Liver (tissue), 3 donors: Measurements from ENCODE around the gene HOXA7.

Experiments
- CTCF ChIP-seq: fragments of 150-350 bp; IDR thresholded peaks from 2 replicates; pipeline ENCODE4 v1.5.1; 2017; ENCODE audit warnings: improper control_type of control experiment, low read depth, low read length; ENCODE audit not compliant: missing input control
- GABPA ChIP-seq, 2 donors: IDR thresholded peaks in 1 of 2; conservative IDR thresholded peaks in 1 of 2; 2 replicates each; pipeline ENCODE4 v1.6.1; 2016; ENCODE audit warnings: antibody characterized with exemption in 2 of 2, mild to moderate bottlenecking in 1 of 2, moderate library complexity in 1 of 2
- TAF1 ChIP-seq: conservative IDR thresholded peaks from 2 replicates; pipeline ENCODE4 v1.6.1; 2016; ENCODE audit warnings: antibody characterized with exemption, mild to moderate bottlenecking
- YY1 ChIP-seq: IDR thresholded peaks from 2 replicates; pipeline ENCODE4 v1.6.1; 2016; ENCODE audit warnings: antibody characterized with exemption, mild to moderate bottlenecking
- TF ChIP-seq, protein P1 (sequence below): IDR thresholded peaks from 2 replicates; pipeline ENCODE4 v1.6.1; 2016; ENCODE audit warnings: antibody characterized with exemption
- donor health status: healthy.
- donor health status: healthy.

DNA sequence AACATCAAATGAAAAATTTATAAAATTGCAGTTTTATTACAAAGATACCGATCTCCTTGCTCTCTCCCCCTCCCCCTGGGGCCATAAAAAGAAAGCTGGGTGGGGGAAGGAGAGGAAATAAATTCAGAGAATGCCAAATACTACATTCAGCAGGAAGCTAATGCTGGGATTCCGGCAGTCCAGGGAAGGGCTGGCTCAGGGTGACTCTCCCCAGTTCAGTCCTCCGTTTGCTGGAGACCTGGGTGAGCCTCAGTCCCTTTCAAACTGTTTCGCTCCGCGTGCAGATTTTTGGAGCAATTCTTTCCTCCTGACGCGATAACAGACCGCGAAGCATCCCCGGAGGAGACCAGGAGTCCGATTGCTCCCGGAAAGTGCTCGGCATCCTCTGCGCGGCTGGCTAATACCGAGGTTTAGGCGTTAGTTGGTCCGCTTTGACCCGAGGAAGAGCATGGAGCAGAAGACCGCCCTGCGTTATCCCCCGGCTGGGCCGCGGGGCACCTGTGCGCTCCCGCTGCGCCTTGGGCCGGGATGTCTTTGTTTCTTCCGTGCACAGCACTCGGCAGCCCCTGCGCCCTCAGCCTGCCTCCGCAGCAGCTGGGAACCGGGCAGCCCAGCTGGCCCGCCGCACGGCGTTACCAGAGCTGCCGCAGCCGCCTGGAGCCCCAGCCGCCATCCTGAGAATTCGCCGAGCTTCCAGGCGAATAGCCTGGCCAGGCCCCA, 50.1 kb downstream of the HOXA7 start:
- TF ChIP-seq CTCF (no peak), YY1 (no peak), TAF1 (no peak), GABPA (IDR thresholded peaks at IDR 0.05 in 1 of 2, conservative IDR thresholded peaks at IDR 0.05 in 1 of 2) (no peak)
- TF ChIP-seq, protein P1, sequence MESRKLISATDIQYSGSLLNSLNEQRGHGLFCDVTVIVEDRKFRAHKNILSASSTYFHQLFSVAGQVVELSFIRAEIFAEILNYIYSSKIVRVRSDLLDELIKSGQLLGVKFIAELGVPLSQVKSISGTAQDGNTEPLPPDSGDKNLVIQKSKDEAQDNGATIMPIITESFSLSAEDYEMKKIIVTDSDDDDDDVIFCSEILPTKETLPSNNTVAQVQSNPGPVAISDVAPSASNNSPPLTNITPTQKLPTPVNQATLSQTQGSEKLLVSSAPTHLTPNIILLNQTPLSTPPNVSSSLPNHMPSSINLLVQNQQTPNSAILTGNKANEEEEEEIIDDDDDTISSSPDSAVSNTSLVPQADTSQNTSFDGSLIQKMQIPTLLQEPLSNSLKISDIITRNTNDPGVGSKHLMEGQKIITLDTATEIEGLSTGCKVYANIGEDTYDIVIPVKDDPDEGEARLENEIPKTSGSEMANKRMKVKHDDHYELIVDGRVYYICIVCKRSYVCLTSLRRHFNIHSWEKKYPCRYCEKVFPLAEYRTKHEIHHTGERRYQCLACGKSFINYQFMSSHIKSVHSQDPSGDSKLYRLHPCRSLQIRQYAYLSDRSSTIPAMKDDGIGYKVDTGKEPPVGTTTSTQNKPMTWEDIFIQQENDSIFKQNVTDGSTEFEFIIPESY = no peak
